GM18505 (cell line): ENCODE data around the gene SART3.
"Not testable (repeated sequence)": the region's sequence is repeated elsewhere in the genome, so short reads cannot be mapped to it uniquely, and the experiment has no call there.

ENCODE experiments used
- ATAC-seq: cut with Tn5 transposase; IDR thresholded peaks from one replicate; pipeline ENCODE4 v1.9.1; 2021; ENCODE audit not compliant: unreplicated experiment
- POLR2A ChIP-seq: IDR thresholded peaks from 4 replicates; pipeline ENCODE4 v1.6.1; 2011; ENCODE audit warnings: borderline replicate concordance; ENCODE audit not compliant: insufficient read depth, insufficient read length; ENCODE audit errors: extremely low read depth

The SART3 gene

GRCh38 chr12:108594323-108594903 is 33.4 kb upstream of the SART3 start:
- no peak for TF ChIP-seq POLR2A
- no peak for ATAC-seq

GRCh38 chr12:108592033-108592909 is 31.3 kb upstream of the SART3 start:
- ATAC-seq, result no peak
- no peak for TF ChIP-seq POLR2A

GRCh38 chr12:108591267-108591980 is 30.5 kb upstream of the SART3 start:
- no peak for ATAC-seq
- TF ChIP-seq POLR2A, result no peak

GRCh38 chr12:108590463-108590862 is 29.5 kb upstream of the SART3 start:
- ATAC-seq, result not testable (repeated sequence)

GRCh38 chr12:108589840-108590229 is 28.9 kb upstream of the SART3 start:
- no peak for TF ChIP-seq POLR2A
- no peak for ATAC-seq

GRCh38 chr12:108589028-108589839 is 28.3 kb upstream of the SART3 start:
- ATAC-seq, result no peak
- TF ChIP-seq POLR2A, result no peak

GRCh38 chr12:108587826-108588225 is 26.9 kb upstream of the SART3 start:
- ATAC-seq, result no peak
- TF ChIP-seq POLR2A, result no peak

GRCh38 chr12:108586306-108586705 is 25.3 kb upstream of the SART3 start:
- ATAC-seq, result no peak
- no peak for TF ChIP-seq POLR2A

- no peak for TF ChIP-seq POLR2A
- ATAC-seq, result no peak
These were observed 24.9 kb upstream of the SART3 start for GRCh38 chr12:108585864-108586263.

GRCh38 chr12:108584456-108585065 is 23.6 kb upstream of the SART3 start:
- no peak for ATAC-seq
- no peak for TF ChIP-seq POLR2A

- no peak for TF ChIP-seq POLR2A
- no peak for ATAC-seq
These were observed 23.0 kb upstream of the SART3 start for GRCh38 chr12:108583991-108584390.

GRCh38 chr12:108582978-108583770 is 22.2 kb upstream of the SART3 start:
- TF ChIP-seq POLR2A, result no peak
- no peak for ATAC-seq
